Upper lobe of left lung (tissue), 4 donors: Measurements from ENCODE around the gene PRKD1.

ENCODE experiments used
- POLR2A ChIP-seq, 4 donors: fragments of 450-650 bp; IDR thresholded peaks; one replicate each; pipeline ENCODE4 v1.5.1; 2016 to 2017; ENCODE audit warnings: antibody characterized with exemption in 4 of 4, mild to moderate bottlenecking in 2 of 4
- POLR2AphosphoS5 ChIP-seq, 2 donors: sonication (generic); formaldehyde crosslinking; IDR thresholded peaks; one replicate each; pipeline ENCODE4 v1.5.1; 2017; ENCODE audit warnings: antibody characterized with exemption in 2 of 2
- TF ChIP-seq, protein P1 (sequence below), 6 experiments: fragments of 450-650 bp in 4 of 6; fragments of 200-600 bp in 2 of 6; sonication (generic) in 2 of 6; IDR thresholded peaks; one replicate each; pipeline ENCODE4 v1.5.1; 2016 to 2019; ENCODE audit warnings: antibody characterized with exemption in 6 of 6

DNA sequence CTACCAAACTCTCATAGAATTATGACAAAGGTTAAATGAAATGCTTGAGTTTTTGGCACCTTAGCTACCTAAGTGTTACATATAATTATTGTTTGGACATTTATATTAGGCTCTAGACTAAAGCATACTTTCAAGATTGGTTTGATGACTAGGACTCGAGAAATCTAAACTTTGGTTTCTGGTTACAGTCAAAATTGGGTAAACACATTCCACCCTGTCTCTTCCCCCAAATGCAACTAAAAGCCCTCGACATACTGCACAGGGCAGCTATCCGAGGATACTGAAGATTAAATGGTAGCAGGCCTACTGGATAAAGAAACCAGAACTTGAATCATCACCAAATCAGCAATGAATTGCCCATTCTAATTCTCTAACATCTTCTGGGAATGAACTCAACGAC is 369.1 kb downstream of the PRKD1 start:
- TF ChIP-seq, protein P1, sequence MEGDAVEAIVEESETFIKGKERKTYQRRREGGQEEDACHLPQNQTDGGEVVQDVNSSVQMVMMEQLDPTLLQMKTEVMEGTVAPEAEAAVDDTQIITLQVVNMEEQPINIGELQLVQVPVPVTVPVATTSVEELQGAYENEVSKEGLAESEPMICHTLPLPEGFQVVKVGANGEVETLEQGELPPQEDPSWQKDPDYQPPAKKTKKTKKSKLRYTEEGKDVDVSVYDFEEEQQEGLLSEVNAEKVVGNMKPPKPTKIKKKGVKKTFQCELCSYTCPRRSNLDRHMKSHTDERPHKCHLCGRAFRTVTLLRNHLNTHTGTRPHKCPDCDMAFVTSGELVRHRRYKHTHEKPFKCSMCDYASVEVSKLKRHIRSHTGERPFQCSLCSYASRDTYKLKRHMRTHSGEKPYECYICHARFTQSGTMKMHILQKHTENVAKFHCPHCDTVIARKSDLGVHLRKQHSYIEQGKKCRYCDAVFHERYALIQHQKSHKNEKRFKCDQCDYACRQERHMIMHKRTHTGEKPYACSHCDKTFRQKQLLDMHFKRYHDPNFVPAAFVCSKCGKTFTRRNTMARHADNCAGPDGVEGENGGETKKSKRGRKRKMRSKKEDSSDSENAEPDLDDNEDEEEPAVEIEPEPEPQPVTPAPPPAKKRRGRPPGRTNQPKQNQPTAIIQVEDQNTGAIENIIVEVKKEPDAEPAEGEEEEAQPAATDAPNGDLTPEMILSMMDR (IDR thresholded peaks at IDR 0.05) = no peak
- TF ChIP-seq POLR2A (IDR thresholded peaks at IDR 0.05) (no peak), POLR2AphosphoS5 (IDR thresholded peaks at IDR 0.05) (no peak)
